NCI-H2196 treated with DMSO at 0.1 percent for 48 hours (cell line): Measurements from ENCODE around the gene FAM168B.
"Not testable (repeated sequence)": the region's sequence is repeated elsewhere in the genome, so short reads cannot be mapped to it uniquely, and the experiment has no call there.

Experiments
- DNase-seq: peaks from one replicate; lab custom pipeline; 2025; ENCODE audit not compliant: unreplicated experiment; lab: John Stamatoyannopoulos, UW

Gene FAM168B

DNA sequence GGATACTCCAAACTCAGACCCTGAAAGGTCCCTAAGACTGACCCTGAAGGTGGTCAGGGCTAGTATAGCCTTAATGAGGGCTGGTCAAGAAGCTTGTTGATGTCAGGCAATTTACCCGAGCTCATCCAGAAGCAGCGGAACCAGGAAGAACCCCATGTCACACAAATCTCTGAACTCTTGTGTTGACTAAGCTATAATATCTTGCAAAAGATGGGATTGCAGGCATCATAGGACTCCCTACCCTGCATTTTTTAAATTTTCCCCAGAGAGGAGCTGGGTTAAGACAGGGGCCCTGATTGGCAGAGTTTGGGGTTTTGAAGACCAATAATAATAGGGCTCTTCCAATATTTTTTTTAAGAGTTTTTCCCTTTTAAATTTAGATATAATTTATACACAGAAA is 9.9 kb upstream of the FAM168B start:
- DNase-seq, result no peak

DNA sequence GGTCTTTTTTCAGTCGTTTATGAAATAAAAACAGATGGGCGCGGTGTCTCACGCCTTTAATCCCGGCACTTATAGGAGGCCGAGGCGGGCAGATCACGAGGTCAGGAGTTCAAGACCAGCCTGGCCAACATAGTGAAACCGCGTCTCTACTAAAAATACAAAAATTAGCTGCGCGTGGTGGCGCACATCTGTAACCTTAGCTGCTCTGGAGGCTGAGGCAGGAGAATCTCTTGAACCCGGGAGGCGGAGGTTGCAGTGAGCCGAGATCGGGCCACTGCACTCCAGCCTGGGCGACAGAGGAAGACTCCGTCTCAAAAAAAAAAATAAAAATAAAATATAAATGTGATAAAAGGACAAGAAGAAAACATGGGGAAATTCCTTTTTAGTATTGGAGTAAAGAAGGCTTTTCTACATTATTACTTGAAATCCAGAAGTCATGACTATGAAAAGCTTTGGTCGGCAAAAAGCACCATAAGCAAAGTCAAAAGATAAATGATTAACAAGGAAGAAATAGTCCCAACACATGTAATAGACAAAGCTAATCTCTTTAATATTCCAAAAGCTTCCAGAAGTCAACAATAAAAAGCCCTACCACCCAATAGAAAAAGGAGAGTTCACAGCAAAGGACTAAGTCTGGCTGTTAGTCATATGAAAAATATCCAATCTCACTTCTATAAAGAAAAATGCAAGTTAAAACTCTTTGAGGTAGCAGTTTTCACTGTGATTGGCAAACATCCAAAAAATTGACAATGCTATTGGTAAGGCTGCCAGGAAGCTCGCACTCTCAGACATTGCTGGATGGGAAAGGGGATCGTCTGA is 1.4 kb upstream of the FAM168B start:
- DNase-seq, result no peak

DNA sequence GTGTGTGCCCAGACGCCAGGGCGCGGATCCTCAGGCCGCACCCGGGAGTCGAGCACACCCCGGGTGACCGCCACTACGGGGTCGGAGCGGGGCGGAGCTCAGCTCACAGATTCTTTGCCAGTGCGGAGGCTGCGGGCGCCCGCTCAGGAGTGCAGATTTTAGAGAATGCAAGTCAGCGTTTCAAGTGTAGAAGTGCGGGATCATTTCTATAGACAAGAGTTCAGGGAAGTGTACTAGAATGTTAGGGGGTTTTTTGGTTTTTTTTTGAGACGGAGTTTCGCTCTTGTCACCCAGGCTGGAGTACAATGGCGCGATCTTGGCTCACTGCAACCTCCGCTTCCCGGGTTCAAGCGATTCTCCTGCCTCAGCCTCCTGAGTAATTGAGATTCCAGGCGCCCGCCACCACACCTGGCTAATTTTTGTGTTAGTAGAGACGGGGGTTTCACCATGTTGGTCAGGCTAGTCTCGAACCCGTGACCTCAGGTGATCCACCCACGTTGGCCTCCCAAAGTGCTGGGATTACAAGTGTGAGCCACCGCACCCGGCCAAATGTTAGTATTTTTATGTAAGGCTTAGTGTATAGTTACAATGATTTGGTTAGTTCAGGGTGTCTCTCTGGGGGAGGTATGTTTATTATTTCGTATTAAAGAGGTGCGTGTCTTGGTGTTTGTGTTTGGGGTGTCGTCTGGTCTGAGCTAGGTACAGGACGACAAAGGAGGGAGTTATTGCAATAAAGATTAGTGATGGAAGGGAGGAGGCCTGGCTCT is 619 bp upstream of the FAM168B start:
- DNase-seq, result peak; percentile 64

DNA sequence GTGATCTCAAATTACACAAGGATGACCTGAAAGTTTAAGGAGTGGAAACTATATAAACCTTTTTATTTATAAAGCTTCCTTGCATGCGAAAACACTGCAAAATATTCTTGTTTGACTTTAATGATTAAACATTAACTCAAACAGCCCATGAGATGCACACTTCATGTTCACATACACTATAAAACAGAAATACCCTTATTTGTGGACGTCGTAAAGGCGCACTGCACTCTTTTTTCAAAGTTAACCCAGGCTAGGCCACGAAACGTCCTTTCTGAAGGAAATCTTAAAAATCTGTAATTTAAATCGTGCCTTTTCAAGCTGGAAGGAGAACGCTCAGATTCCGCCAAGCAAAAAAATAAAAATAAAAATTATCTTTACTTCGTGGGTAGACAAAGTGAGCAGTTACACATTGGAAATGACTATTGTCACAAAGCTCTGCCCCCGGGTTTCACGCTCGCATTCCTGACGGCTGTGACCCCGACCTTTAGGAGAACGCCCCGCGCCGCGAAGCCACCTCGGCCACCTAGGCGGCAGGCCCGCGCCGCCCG is 728 bp downstream of the FAM168B start:
- no peak for DNase-seq

DNA sequence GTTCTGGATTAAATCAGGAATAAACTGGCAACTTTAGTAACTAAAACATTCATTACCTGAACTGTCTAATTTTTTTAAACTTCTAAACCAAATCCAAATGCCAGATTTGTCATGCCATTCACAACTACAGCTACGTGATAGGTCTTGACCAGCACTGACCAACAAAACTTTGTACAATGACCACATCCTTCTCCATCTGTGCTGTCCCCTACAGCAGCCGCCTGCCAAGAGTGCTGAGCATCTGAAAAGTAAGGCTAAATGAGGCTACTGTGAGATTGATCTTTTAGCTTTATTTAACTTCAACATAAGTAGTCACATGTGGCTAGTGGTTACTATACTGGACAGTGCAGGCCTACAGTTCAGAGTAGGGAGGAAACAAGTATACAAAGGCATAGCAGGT is 7.6 kb downstream of the FAM168B start:
- no peak for DNase-seq

DNA sequence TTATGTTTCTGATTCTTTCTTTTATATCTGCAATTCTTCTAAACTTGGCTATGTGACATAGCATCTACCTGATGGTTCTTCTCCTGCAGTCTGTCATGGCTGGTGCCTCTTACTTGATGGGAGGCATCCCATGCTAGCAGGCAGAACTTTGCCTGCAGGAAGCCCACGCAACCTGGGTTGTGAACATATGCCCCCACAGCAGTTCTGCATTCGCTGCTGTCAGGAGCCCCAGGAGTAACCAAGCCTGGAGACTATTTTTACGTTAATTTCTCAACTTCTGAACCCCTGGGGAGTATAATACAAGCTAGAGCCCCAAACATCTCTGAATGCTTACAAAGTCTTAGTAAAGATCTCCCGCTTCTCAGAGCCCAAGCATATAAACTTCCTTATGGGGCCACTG is 12.1 kb downstream of the FAM168B start:
- DNase-seq, result no peak

DNA sequence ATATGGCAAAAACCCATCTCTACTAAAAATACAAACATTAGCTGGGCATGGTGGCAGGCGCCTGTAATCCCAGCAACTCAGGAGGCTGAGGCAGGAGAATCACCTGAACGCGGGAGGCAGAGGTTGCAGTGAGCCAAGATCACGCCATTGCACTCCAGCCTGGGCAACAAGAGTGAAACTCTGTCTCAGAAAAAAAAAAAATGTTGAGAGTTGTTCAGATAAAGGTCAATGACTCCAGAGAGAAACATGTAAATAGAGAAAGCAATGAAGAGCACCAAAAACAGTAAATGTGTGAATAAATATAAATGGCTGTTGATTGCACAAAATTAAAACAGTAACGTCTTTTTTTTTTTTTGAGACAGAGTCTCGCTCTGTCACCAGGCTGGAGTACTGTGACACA is 13.3 kb downstream of the FAM168B start:
- DNase-seq, result not testable (repeated sequence)

DNA sequence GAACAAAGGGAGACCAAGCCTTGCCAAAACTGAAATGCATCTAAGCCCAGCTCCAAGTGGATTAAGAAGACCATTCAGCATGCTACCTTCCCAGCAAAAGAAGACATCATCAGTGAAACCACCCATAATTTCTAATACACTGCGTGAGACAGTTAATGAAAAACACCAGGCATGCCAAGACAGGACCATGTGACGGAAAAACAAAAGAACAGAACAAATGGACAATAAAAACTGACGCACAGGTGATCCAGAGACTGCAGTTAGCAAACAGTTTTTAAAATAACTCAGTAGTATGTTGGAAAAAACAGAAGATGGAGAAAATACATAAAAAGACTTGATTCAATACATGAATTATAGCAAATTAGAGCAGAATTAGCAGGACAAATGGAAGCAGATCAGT is 15.3 kb downstream of the FAM168B start:
- DNase-seq, result no peak

DNA sequence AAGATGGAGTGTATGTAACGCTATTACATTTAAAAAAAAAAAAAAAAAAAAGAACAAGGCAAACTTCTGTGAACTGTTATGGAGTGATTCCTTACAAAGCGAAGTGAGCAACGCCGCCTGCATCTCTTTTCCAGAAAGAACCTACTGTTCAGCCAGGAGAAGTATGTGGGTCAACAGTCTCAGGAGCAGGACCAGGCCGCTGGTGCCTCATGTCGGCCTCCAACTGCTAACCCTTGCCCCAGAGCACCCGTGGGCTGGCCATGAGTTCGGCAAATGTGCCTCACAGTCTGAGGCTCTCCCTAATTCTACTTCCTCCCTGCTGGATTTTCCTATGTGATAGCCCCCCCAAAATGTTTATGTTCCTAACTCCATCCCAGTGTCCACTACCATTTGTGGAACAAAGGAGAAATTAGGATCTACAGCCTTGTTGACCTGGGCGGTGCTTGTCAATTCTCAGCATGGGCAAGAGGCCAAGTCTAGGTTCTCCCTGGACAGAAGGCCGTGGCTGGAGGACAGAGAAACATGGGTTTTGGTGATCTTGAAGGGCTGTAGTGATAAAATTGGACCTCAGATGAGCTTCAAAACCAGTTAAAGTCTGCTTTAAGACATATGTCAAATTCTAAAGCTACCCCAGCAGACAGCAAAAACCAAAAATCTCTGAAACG is 15.9 kb downstream of the FAM168B start:
- no peak for DNase-seq

DNA sequence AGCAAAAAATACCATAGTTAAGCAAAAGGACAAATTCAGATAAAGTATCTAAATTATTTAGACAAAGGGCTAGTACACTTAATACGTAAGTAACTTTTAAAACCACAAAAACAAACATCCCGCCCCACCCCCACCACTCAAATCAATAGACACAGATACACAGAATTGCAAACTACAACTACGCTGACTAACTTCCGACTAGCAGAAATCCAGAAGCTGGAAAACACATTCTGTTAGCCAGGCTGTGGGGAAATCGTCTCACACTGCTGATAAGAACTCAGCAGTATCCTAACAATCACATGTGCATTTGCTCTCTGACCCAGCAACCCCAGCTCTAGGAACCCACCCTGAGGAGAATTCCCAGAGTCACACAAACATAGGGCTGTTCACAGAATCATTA is 16.6 kb downstream of the FAM168B start:
- DNase-seq, result no peak

DNA sequence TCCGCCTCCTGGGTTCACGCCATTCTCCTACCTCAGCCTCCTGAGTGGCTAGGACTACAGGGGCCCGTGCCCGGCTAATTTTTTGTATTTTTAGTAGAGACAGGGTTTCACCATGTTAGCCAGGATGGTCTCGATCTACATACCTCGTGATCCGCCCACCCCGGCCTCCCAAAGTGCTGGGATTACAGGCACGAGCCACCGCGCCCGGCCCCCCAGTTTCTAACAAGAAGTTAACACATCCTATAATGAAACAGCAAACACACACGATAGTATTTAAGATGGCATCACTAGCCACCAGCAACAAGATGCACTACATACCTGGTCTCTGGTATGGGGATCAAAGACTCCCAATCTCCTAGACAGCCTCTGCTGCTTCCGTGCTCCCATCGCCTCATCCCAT is 17.7 kb downstream of the FAM168B start:
- DNase-seq, result not testable (repeated sequence)

DNA sequence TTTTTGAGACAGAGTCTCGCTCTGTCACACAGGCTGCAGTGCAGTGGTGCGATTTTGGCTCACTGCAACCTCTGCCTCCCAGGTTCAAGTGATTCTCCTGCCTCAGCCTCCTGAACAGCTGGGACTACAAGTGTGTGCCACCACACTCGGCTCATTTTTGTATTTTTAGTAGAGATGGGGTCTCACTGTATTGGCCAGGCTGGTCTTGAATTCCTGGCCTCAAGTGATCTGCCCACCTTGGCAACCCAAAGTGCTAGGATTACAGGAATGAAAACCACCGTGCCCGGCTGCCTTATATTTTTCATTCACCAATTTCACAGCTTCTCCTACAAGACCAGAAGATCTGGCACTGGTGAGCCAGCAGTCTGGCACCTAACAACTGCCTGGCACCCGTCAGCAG is 25.1 kb downstream of the FAM168B start:
- DNase-seq, result not testable (repeated sequence)

DNA sequence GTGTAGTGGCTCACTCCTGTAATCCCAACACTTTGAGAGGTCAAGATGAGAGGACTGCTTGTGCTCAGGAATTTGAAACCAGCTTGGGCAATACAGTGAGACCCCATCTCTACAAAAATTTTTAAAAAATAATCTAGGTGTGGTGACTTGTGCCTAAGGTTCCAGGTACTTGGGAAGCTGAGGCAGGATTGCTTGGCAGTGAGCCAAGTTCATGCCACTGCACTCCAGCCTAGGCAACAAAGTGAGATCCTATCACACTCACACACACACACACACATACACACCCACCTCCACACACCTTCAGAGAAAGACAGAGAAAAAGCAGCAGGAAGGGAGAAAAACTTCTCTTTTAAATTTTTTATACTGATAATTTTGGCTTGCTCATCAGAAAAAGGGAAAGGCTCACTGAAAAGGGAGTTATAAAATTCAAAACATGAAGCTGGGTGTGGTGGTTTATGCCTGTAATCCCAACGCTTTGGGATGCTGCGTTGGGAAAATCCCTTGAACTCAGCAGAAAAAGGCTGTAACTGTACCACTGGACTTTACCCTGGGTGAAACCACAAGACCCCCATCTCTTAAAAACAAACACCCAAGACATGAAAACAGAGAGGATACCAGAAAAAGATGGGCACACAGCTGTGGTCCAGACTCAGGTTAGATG is 25.7 kb downstream of the FAM168B start:
- no peak for DNase-seq

DNA sequence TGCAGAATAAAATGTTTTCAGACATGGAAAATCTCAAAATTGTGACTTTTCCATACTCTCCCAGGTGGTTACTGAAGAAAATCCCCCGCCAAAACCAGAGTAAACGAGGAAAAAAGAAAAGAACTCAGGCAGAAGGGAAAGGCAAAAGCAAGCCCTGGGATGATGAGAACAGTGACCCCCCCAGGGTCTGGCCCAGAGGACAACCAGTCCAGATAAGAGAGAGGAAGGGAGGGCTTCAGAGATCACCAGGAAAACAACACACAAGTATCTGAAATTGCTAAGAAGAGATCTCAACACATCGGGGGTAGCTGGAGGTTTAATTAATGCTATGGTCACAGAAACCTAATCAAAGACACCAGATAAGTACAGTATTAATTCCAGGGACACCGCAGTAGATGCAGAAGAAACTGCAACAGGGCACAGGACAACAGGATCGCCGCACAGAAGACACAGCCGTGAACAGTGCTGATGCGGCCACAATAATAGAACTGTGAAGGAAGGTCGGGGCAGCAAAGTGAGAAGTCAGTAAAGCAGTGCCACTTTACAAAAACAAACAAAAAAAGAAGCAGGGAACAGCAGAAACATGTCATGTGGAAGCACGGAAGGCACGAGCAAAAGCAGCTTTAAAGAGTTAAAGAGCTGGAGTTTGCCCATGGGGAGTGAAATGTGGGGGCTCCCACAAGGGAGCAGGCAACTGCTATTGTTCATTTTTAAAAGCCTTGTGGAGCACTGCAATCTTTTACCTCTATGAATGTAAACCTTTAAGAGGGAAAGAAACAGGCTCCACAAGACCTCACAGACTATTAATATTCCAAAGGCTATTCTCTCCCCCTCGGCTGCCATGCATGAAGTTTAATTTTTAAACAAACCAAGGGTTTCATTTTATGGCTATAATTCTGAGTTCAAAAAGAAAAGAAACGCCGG is 28.4 kb downstream of the FAM168B start:
- DNase-seq, result no peak

DNA sequence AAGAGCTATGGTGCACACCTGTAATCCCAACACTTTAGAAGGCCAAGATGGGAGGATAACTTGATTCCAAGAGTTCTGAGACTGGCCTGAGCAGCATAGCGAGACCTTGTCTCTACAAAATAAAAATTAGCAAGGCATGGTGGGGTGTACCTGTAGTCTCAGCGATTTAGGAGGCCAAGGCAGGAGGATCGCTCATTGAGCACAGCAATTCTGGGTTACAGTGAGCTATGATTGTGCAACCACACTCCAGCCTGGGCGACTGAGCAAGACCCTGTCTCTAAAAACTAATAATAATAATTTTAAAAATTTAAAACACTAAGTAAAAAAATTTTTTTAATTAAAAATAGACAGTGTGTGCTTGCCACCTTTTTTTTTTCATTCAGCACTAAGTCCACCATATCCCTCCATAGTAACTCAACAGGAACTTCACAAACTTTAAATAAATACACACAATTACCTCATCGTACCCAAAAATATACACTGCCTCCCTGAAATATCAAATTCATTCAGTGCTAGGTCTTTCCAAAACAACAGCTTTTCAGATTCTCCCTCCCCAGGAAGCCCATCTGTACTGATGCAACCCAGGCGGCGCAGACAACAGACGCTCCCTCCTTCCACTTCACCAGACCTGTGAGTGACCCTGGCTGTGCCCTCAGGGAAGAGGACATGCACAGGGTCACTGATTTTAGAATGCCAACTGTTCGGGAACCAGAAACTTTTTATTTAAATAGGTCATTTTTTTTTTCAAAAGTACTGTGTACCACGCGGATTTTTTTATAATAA is 29.6 kb downstream of the FAM168B start:
- no peak for DNase-seq

DNA sequence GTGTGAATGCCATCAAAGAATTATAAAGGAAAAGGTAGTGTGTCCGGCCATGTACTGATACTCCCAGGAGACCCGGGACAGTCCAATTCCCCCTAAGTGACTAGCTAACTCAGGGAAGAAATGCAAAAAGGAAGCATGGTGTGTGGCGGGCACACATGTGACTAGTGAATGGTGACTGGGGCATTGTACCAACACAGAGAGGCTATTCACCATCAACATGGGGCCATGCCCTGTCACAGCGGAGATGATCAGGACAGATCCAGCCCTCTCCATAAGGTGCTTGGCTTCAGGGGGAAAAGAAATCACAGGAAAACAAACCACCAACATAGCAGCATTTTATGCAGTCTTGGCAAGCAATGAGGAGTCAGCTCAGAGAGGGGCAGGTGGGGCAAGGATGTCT is 34.3 kb downstream of the FAM168B start:
- DNase-seq, result no peak

DNA sequence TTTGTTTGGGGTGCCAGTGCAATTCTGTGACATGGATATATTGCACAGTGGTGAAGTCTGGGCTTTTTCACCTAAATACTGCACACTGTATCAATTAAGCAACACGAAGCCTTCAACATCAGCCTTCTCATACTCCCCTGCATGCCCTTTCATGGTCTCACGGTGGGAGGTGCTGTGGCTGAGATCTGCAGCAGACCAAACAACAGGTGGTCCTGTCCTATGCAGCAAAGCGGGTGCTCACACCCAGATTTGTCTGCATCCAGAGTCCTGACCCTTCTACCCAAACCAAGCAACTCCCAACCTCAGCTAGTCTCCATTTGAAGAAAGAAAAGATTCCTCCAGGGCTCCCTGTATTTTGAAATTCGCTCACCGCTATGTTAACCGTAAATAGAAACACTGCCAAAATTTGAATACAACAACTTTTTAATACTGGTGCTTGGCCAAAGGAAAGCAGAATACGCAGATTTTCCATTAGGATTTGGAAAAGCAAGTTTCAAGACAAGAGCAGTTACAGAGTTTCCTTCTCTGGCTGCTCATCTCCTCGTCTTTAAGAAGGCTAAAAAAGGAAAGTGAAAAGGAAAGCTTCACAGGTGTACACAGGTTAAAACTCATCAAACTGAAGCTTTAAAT is 34.9 kb downstream of the FAM168B start:
- DNase-seq, result no peak

DNA sequence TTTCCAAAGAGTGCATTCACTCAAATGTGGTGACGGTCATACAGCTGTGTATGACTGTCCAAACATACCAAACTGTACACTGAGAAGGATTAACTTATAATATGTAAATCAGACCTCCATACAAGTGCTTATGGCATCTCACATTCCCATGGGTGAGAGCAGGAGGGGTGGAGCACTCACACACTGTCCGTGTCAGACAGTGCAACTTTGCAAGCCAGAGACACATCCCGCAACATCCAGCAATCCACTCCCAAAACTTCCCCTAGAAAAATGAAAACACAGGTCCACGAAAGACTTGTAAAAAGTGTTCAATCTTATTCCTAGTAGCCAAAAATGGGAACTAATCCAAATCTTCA is 36.4 kb downstream of the FAM168B start:
- DNase-seq, result no peak
